IMR-90 (cell line): Measurements from ENCODE around the gene LINC01488. TPM values are rescaled to one million over a fixed set of nuclear protein-coding genes. Genes with fewer than 3 reads are reported as not detected.
A peak's percentile ranks its signal among the peaks of the same experiment; 100 is the strongest.

Experiments used
- ATAC-seq: fragments of 200-7000 bp; cut with Tn5 transposase; 2 replicates; pipeline ENCODE4 v1.9.1; 2020; ENCODE audit warnings: low read depth, mild to moderate bottlenecking, moderate library complexity
- BruUV-seq: library from RNA; stranded (reverse); fragments of 400-500 nt; replicated peaks from 2 replicates; lab custom pipeline; 2021; lab: Mats Ljungman, UMichigan
- CTCF ChIA-PET: fragments of 300-600 bp; formaldehyde crosslinking; extraction: SDS; loops from one replicate; lab custom pipeline; 2021; ENCODE audit warnings: antibody characterized with exemption; lab: Yijun Ruan, JAX
- POLR2A ChIA-PET: fragments of 300-600 bp; sonication (Branson Sonifier 250); formaldehyde crosslinking; loops from one replicate; lab custom pipeline; 2022; ENCODE audit warnings: antibody characterized with exemption; ENCODE audit not compliant: unreplicated experiment; lab: Charles Lee
- DNase-seq: peaks from one replicate; pipeline ENCODE4 v3.0.0; 2013
- H2AFZ ChIP-seq: replicated peaks from 2 replicates; pipeline ENCODE3; 2013; ENCODE audit warnings: low read length, mild to moderate bottlenecking; ENCODE audit not compliant: poor library complexity
- H2AK5ac ChIP-seq: 2 replicates; pipeline ENCODE4 v1.6.1; 2013; ENCODE audit warnings: low read depth, low read length, inconsistent platforms
- H2AK9ac ChIP-seq: replicated peaks from 2 replicates; pipeline ENCODE3; 2013; ENCODE audit warnings: mild to moderate bottlenecking, low read depth, low read length, moderate library complexity; ENCODE audit not compliant: poor library complexity
- H2BK120ac ChIP-seq: 2 replicates; pipeline ENCODE4 v1.6.1; 2013; ENCODE audit warnings: low read depth, low read length, inconsistent platforms
- H2BK15ac ChIP-seq: 3 replicates; pipeline ENCODE4 v1.6.1; 2013; ENCODE audit warnings: low read depth, low read length, inconsistent platforms
- H2BK20ac ChIP-seq: 2 replicates; pipeline ENCODE4 v1.6.1; 2013; ENCODE audit warnings: low read depth, mild to moderate bottlenecking, inconsistent platforms, low read length, moderate library complexity
- H2BK5ac ChIP-seq: 2 replicates; pipeline ENCODE4 v1.6.1; 2013; ENCODE audit warnings: mild to moderate bottlenecking, low read depth, low read length, inconsistent platforms; ENCODE audit not compliant: poor library complexity, severe bottlenecking
- H3K14ac ChIP-seq: replicated peaks from 2 replicates; pipeline ENCODE4 v1.6.1; 2013; ENCODE audit warnings: low read depth, low read length, inconsistent platforms
- H3K18ac ChIP-seq: 2 replicates; pipeline ENCODE4 v1.6.1; 2013; ENCODE audit warnings: low read depth, low read length, control low read depth
- H3K23ac ChIP-seq: 2 replicates; pipeline ENCODE4 v1.6.1; 2013; ENCODE audit warnings: low read depth, low read length, inconsistent platforms
- H3K27ac ChIP-seq: 2 replicates; pipeline ENCODE4 v1.5.1; 2013; ENCODE audit warnings: mild to moderate bottlenecking, control low read depth, low read length; ENCODE audit not compliant: insufficient read depth
- H3K27me3 ChIP-seq: 2 replicates; pipeline ENCODE4 v1.6.1; 2013; ENCODE audit warnings: low read length; ENCODE audit not compliant: control insufficient read depth, insufficient read depth
- H3K36me3 ChIP-seq: 2 replicates; pipeline ENCODE4 v1.6.1; 2013; ENCODE audit warnings: low read length, mixed read lengths; ENCODE audit not compliant: control insufficient read depth, insufficient read depth
- H3K4ac ChIP-seq: 2 replicates; pipeline ENCODE4 v1.6.1; 2013; ENCODE audit warnings: low read depth, low read length, inconsistent platforms
- H3K4me1 ChIP-seq: 2 replicates; pipeline ENCODE4 v1.6.1; 2013; ENCODE audit warnings: low read length, mixed read lengths; ENCODE audit not compliant: control insufficient read depth, insufficient read depth
- H3K4me2 ChIP-seq: 2 replicates; pipeline ENCODE4 v1.6.1; 2013; ENCODE audit warnings: low read depth, mild to moderate bottlenecking, control low read depth, low read length, moderate library complexity
- H3K4me3 ChIP-seq: 2 replicates; pipeline ENCODE4 v1.5.1; 2013; ENCODE audit warnings: low read depth, mild to moderate bottlenecking, control low read depth, low read length, moderate library complexity; ENCODE audit not compliant: insufficient read depth
- H3K56ac ChIP-seq: 2 replicates; pipeline ENCODE4 v1.6.1; 2013; ENCODE audit warnings: low read length, inconsistent platforms; ENCODE audit not compliant: insufficient read depth; ENCODE audit errors: extremely low read depth
- H3K79me1 ChIP-seq, 2 experiments: 2 replicates each; pipeline ENCODE4 v1.6.1; 2013; ENCODE audit warnings: low read length in 2 of 2, inconsistent platforms in 1 of 2, low read depth in 1 of 2
- H3K9ac ChIP-seq: 2 replicates; pipeline ENCODE4 v1.6.1; 2013; ENCODE audit warnings: low read depth, low read length, control low read depth
- H3K9me1 ChIP-seq: 2 replicates; pipeline ENCODE4 v1.6.1; 2013; ENCODE audit warnings: low read length, inconsistent platforms; ENCODE audit not compliant: insufficient read depth
- H3K9me3 ChIP-seq: 2 replicates; pipeline ENCODE4 v1.6.1; 2013; ENCODE audit warnings: low read length; ENCODE audit not compliant: control insufficient read depth, insufficient read depth
- H4K20me1 ChIP-seq: 2 replicates; pipeline ENCODE4 v1.6.1; 2013; ENCODE audit warnings: low read length, inconsistent platforms; ENCODE audit not compliant: insufficient read depth
- H4K5ac ChIP-seq: 2 replicates; pipeline ENCODE4 v1.6.1; 2013; ENCODE audit warnings: mild to moderate bottlenecking, low read depth, low read length, control low read depth
- H4K8ac ChIP-seq, 2 experiments: 2 replicates each; pipeline ENCODE4 v1.6.1; 2013; ENCODE audit warnings: low read depth in 2 of 2, low read length in 2 of 2, control low read depth in 1 of 2, inconsistent platforms in 1 of 2
- H4K91ac ChIP-seq: 2 replicates; pipeline ENCODE4 v1.6.1; 2013; ENCODE audit warnings: low read depth, low read length, inconsistent platforms; ENCODE audit not compliant: insufficient read depth
- BHLHE40 ChIP-seq: fragments of 150-350 bp; IDR thresholded peaks from 2 replicates; pipeline ENCODE4 v1.6.1; 2016; ENCODE audit warnings: mild to moderate bottlenecking, low read depth, low read length
- CEBPB ChIP-seq: IDR thresholded peaks from 2 replicates; pipeline ENCODE4 v1.6.1; 2012; ENCODE audit warnings: low read depth, low read length, improper control_type of control experiment
- MAFK ChIP-seq: IDR thresholded peaks from 2 replicates; pipeline ENCODE4 v1.6.1; 2012; ENCODE audit warnings: low read depth, low read length, improper control_type of control experiment
- NFE2L2 ChIP-seq: fragments of 150-350 bp; IDR thresholded peaks from 2 replicates; pipeline ENCODE4 v1.6.1; 2016; ENCODE audit warnings: low read depth, mild to moderate bottlenecking, low read length
- WGBS, 2 experiments: methylation state at CpG; one replicate each; pipeline versions ENCODE4 v1.1.5 to v1.1.7; 2013; ENCODE audit warnings: missing lambda C conversion rate in 2 of 2; ENCODE audit not compliant: insufficient read length in 1 of 2; ENCODE audit errors: extremely low coverage in 2 of 2; 5-methylcytosine and 5-hydroxymethylcytosine counted together
- dilution Hi-C: fragments of 300-500 bp; cut with HindIII; formaldehyde crosslinking; loops from one replicate; pipeline ENCODE4 v1.14.3; 2018; ENCODE audit warnings: low sequenced_read_pairs; ENCODE audit not compliant: unreplicated experiment
- in situ Hi-C: fragments of 300-500 bp; cut with MboI; formaldehyde crosslinking; loops from 3 replicates; pipeline ENCODE4 v1.14.3; 2019; ENCODE audit warnings: low sequenced_read_pairs, inconsistent platforms, mixed read lengths
- intact Hi-C: fragments of 100-400 bp; cut with micrococcal nuclease; formaldehyde crosslinking; loops from 2 replicates; pipeline ENCODE4 v1.10.0; 2022
- polyA plus RNA-seq, 3 experiments: library from polyadenylated mRNA; depleted of rRNA; stranded (reverse); fragments of >200 nt; gene quantifications; 2 replicates each; pipeline ENCODE4 v1.2.3, GENCODE V29; 2012; ENCODE audit warnings: low replicate concordance in 1 of 3
- total RNA-seq: library from RNA; depleted of rRNA; stranded (reverse); fragments of >200 nt; gene quantifications from 2 replicates; pipeline ENCODE4 v1.2.3, GENCODE V29; 2012
- TF ChIP-seq, protein P1 (sequence below): fragments of 150-350 bp; IDR thresholded peaks from 2 replicates; pipeline ENCODE4 v1.6.1; 2017; ENCODE audit warnings: mild to moderate bottlenecking, antibody characterized with exemption, low read length, low read depth

LINC01488 gene
- total and polyA plus RNA-seq, 2 of the 4 experiments (the other 2 are of a cell fraction) = not detected

DNA sequence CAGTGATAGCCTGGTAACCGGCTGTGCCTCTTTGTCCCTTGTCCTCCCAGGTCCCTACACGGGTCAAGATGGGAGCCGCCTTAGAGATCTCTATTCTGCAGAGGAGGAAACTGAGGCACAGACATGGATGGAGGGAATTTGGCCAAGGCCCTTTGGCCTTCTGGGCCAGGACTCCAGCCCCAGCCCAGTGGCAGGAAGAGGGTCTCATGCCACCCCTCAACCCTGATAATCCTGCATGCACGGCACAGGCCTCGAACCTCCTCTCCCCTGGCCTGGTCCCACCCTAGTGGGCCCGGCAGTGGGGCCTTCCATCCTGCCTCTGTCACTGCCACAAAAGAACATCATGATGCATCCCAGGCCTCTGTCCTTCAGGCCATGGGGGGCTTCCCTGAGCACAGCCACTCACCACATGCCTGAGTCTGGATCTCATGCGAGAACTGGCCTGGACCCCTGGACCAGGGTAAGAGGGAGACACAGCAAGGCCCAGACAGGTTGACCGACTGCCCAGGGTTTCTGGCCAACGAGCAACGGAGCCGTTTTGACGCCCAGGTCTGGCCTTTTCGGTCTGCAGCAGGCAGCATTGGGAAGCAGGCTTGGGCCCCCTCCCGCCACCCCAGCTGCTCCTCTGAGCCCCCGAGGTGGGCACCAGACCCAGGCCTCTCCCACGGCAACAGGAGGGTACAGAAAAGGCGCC, 6.5 kb downstream of the LINC01488 start:
- H4K8ac ChIP-seq = no peak overlapping the region
- in situ Hi-C loops = no loop called here
- H3K4me2 ChIP-seq = no peak overlapping the region
- intact Hi-C loops = no loop called here
- no peaks in the 10 kb centered on the region for H3K9me1 ChIP-seq
- H2BK20ac ChIP-seq = no peak overlapping the region
- H3K4ac ChIP-seq = no peak overlapping the region
- H3K23ac ChIP-seq = no peak overlapping the region
- no peak overlapping the region for H3K9ac ChIP-seq
- H4K5ac ChIP-seq = no peak overlapping the region
- H3K4me1 ChIP-seq = no peaks in the 10 kb centered on the region
- no peak overlapping the region for H3K18ac ChIP-seq
- no peak overlapping the region for H4K91ac ChIP-seq
- H2AK5ac ChIP-seq = peak overlapping the region; percentile 24; the same call in 1 of the 2 replicates
- no peaks in the 10 kb centered on the region for H3K36me3 ChIP-seq
- peaks cover 2% of the 10 kb centered on the region; the same call in 1 of the 2 replicates for H3K27me3 ChIP-seq
- no peak overlapping the region for H2AFZ ChIP-seq
- DNase-seq = no peak
- H3K9me3 ChIP-seq = no peaks in the 10 kb centered on the region
- 89% methylated on average over 11 of the region's 17 CpGs; no CpG with 5 or more reads in 1 of the 2 experiments for WGBS, 2 experiments
- dilution Hi-C loops = no loop called here
- H3K79me1 ChIP-seq = no peaks in the 10 kb centered on the region
- H3K14ac ChIP-seq = no peak overlapping the region
- no peak overlapping the region for H2BK15ac ChIP-seq
- ChIA-PET CTCF (no interaction called here), POLR2A (no interaction called here)
- no peak overlapping the region for H2AK9ac ChIP-seq
- ATAC-seq = no peak
- no peaks in the 10 kb centered on the region for H4K20me1 ChIP-seq
- no peak overlapping the region for H3K56ac ChIP-seq
- H2BK120ac ChIP-seq = no peak overlapping the region
- TF ChIP-seq CEBPB (no peak), BHLHE40 (no peak), NFE2L2 (no peak), MAFK (no peak)
- TF ChIP-seq, protein P1, sequence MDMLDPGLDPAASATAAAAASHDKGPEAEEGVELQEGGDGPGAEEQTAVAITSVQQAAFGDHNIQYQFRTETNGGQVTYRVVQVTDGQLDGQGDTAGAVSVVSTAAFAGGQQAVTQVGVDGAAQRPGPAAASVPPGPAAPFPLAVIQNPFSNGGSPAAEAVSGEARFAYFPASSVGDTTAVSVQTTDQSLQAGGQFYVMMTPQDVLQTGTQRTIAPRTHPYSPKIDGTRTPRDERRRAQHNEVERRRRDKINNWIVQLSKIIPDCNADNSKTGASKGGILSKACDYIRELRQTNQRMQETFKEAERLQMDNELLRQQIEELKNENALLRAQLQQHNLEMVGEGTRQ = no peak
- H3K4me3 ChIP-seq = no peak overlapping the region
- BruUV-seq = no TSS peak
- no peak overlapping the region for H2BK5ac ChIP-seq
- H3K27ac ChIP-seq = no peak overlapping the region
